SU-DHL-6 (cell line): ENCODE results near the gene ESPN.

ENCODE experiments used
- H2AFZ ChIP-seq: fragments of 200-600 bp; sonication (generic); 2 replicates; pipeline ENCODE4 v1.6.1; 2014; ENCODE audit warnings: low read depth, mild to moderate bottlenecking, moderate library complexity, mixed read lengths, antibody characterized with exemption, low read length; ENCODE audit not compliant: severe bottlenecking
- H3F3A ChIP-seq: fragments of 200-600 bp; shearing (Covaris generic); 2 replicates; pipeline ENCODE4 v1.6.0; 2016; ENCODE audit warnings: antibody characterized with exemption, mild to moderate bottlenecking; ENCODE audit not compliant: insufficient read depth
- H3K27ac ChIP-seq: fragments of 200-600 bp; sonication (generic); 2 replicates; pipeline ENCODE4 v1.5.1; 2016; ENCODE audit warnings: low read depth, mild to moderate bottlenecking, low read length, moderate library complexity, mixed read lengths
- H3K27me3 ChIP-seq: fragments of 200-600 bp; sonication (generic), shearing (Covaris generic); 2 replicates; pipeline ENCODE4 v1.6.0; 2014; ENCODE audit warnings: mild to moderate bottlenecking, low read length
- H3K36me3 ChIP-seq: fragments of 200-600 bp; sonication (generic); 2 replicates; pipeline ENCODE4 v1.6.1; 2014; ENCODE audit warnings: mild to moderate bottlenecking, low read length, mixed read lengths
- H3K4me2 ChIP-seq: fragments of 300-600, 200-600 bp; shearing (Covaris generic), sonication (generic); 2 replicates; pipeline ENCODE4 v1.6.0; 2014; ENCODE audit warnings: low read length, low read depth, mild to moderate bottlenecking; ENCODE audit not compliant: poor library complexity, severe bottlenecking
- H3K4me3 ChIP-seq: fragments of 200-600 bp; sonication (generic); 2 replicates; pipeline ENCODE4 v1.5.1; 2014; ENCODE audit warnings: antibody characterized with exemption, low read length, mild to moderate bottlenecking, mixed read lengths; ENCODE audit not compliant: insufficient read depth, poor library complexity, severe bottlenecking
- H3K79me2 ChIP-seq: fragments of 200-600 bp; sonication (generic); 2 replicates; pipeline ENCODE4 v1.6.1; 2014; ENCODE audit warnings: mild to moderate bottlenecking, low read length, moderate library complexity; ENCODE audit not compliant: insufficient read depth
- H3K9ac ChIP-seq: fragments of 200-600 bp; sonication (generic); 2 replicates; pipeline ENCODE4 v1.7.0; 2014; ENCODE audit warnings: mild to moderate bottlenecking, low read length
- H3K9me2 ChIP-seq: fragments of 200-600 bp; sonication (generic); replicated peaks from 2 replicates; pipeline ENCODE4 v1.6.1; 2014; ENCODE audit warnings: low read length; ENCODE audit not compliant: insufficient read depth
- H3K9me3 ChIP-seq: fragments of 200-600 bp; sonication (generic); 2 replicates; pipeline ENCODE4 v1.6.1; 2014; ENCODE audit warnings: low read length, mixed read lengths; ENCODE audit not compliant: insufficient read depth
- H4K20me1 ChIP-seq: fragments of 200-600 bp; sonication (generic); 2 replicates; pipeline ENCODE4 v1.6.1; 2014; ENCODE audit warnings: low read depth, mild to moderate bottlenecking, antibody characterized with exemption, low read length, moderate library complexity, mixed read lengths
- CTCF ChIP-seq: fragments of 200-600 bp; sonication (generic); IDR thresholded peaks from one replicate; pipeline ENCODE4 v1.5.1; 2017; ENCODE audit warnings: antibody characterized with exemption, mild to moderate bottlenecking, low read length, moderate library complexity; ENCODE audit not compliant: insufficient read depth, poor library complexity, severe bottlenecking
- EZH2phosphoT487 ChIP-seq: fragments of 200-600 bp; sonication (generic), shearing (Covaris generic); conservative IDR thresholded peaks from 2 replicates; pipeline ENCODE4 v1.6.1; 2018; ENCODE audit warnings: mild to moderate bottlenecking, antibody characterized with exemption, low read length, moderate library complexity, mixed read lengths

The ESPN gene

GRCh38 chr1:6419804-6420453 is 4.6 kb upstream of the ESPN start, which contains the start of gene HES2:
HES2 (minus strand) TSS chr1:6419919; CDS start chr1:6419820, 99 bp downstream.
- no peak within 1 kb of the TSS for H3K27ac ChIP-seq
- no peak for TF ChIP-seq CTCF
- no peak for TF ChIP-seq EZH2phosphoT487
- no peak within 1 kb of the TSS for H3K4me2 ChIP-seq
- no peak within 1 kb of the TSS for H2AFZ ChIP-seq
- H3K9me3 ChIP-seq: no peaks in the 10 kb centered on the region
- H3F3A ChIP-seq: no peaks in the 10 kb centered on the region
- H3K36me3 ChIP-seq: no peaks in the 10 kb centered on the region
- H3K79me2 ChIP-seq: no peaks in the 10 kb centered on the region
- H3K4me3 ChIP-seq: no peak within 1 kb of the TSS
- H3K9me2 ChIP-seq: no peaks in the 10 kb centered on the region
- no peaks in the 10 kb centered on the region for H3K27me3 ChIP-seq
- no peak within 1 kb of the TSS for H3K9ac ChIP-seq
- H4K20me1 ChIP-seq: no peaks in the 10 kb centered on the region

GRCh38 chr1:6420454-6421042 is 4.0 kb upstream of the ESPN start:
- Histone ChIP-seq H3K4me2 (no peak overlapping the region), H3K27ac (no peak overlapping the region), H3F3A (no peaks in the 10 kb centered on the region), H3K9me2 (no peaks in the 10 kb centered on the region), H3K27me3 (no peaks in the 10 kb centered on the region), H3K9ac (no peak overlapping the region), H4K20me1 (no peaks in the 10 kb centered on the region), H3K4me3 (no peak overlapping the region), H3K36me3 (no peaks in the 10 kb centered on the region), H3K9me3 (no peaks in the 10 kb centered on the region), H2AFZ (no peak overlapping the region), H3K79me2 (no peaks in the 10 kb centered on the region)
- TF ChIP-seq EZH2phosphoT487: no peak

GRCh38 chr1:6421266-6421665 is 3.3 kb upstream of the ESPN start:
- Histone ChIP-seq H3K27ac (no peak overlapping the region), H3F3A (no peaks in the 10 kb centered on the region), H3K4me2 (no peak overlapping the region), H3K4me3 (no peak overlapping the region), H3K9ac (no peak overlapping the region), H3K36me3 (no peaks in the 10 kb centered on the region), H3K27me3 (no peaks in the 10 kb centered on the region), H3K9me3 (no peaks in the 10 kb centered on the region), H3K9me2 (no peaks in the 10 kb centered on the region), H2AFZ (no peak overlapping the region), H4K20me1 (no peaks in the 10 kb centered on the region), H3K79me2 (no peaks in the 10 kb centered on the region)
- TF ChIP-seq CTCF: no peak
- TF ChIP-seq EZH2phosphoT487: no peak

GRCh38 chr1:6423321-6423999 is 1.1 kb upstream of the ESPN start:
- H4K20me1 ChIP-seq: no peaks in the 10 kb centered on the region

More at GRCh38 chr1:6423321-6423999, 1.1 kb upstream of the ESPN start:
- Histone ChIP-seq H3K27ac (no peak overlapping the region), H3K4me3 (no peak overlapping the region), H3K79me2 (no peaks in the 10 kb centered on the region), H3F3A (no peaks in the 10 kb centered on the region), H3K36me3 (no peaks in the 10 kb centered on the region), H3K27me3 (no peaks in the 10 kb centered on the region), H2AFZ (no peak overlapping the region), H3K9ac (no peak overlapping the region), H3K4me2 (no peak overlapping the region), H3K9me2 (no peaks in the 10 kb centered on the region), H3K9me3 (no peaks in the 10 kb centered on the region)
- TF ChIP-seq EZH2phosphoT487 (no peak), CTCF (peak; percentile 85)
